Heart right ventricle (tissue), 16 donors: ENCODE results near the gene BRD3OS. TPM values are rescaled to one million over a fixed set of nuclear protein-coding genes. Genes with fewer than 3 reads are reported as not detected.

Experiments
- ATAC-seq, 8 donors: fragments of 200-7000 bp; cut with Tn5 transposase; one replicate each; pipeline ENCODE4 v1.9.1; 2020; ENCODE audit warnings: mild to moderate bottlenecking in 8 of 8, moderate library complexity in 8 of 8, moderate number of reproducible peaks in 1 of 8
- DNase-seq, 2 donors: peaks; one replicate each; pipeline ENCODE4 v3.0.0-alpha.2; 2020
- H3K27ac ChIP-seq, 10 donors: fragments of 200-600 bp; sonication (generic) in 2 of 10; one replicate each; pipeline versions ENCODE4 v1.5.0 to v1.8.0; 2020 to 2022; ENCODE audit warnings: mild to moderate bottlenecking in 3 of 10
- H3K27me3 ChIP-seq, 7 donors: fragments of 200-600 bp; one replicate each; pipeline ENCODE4 v1.8.0; 2021 to 2022; ENCODE audit warnings: mild to moderate bottlenecking in 2 of 7
- H3K36me3 ChIP-seq, 9 donors: fragments of 200-600 bp; sonication (generic) in 1 of 9; one replicate each; pipeline versions ENCODE4 v1.5.0 to v1.8.0; 2020 to 2022; ENCODE audit warnings: mild to moderate bottlenecking in 2 of 9
- H3K4me1 ChIP-seq, 9 donors: fragments of 200-600 bp; sonication (generic) in 1 of 9; one replicate each; pipeline versions ENCODE4 v1.5.0 to v1.8.0; 2020 to 2022; ENCODE audit warnings: mild to moderate bottlenecking in 4 of 9
- H3K4me3 ChIP-seq, 10 donors: fragments of 200-600 bp; sonication (generic) in 2 of 10; one replicate each; pipeline versions ENCODE4 v1.5.0 to v1.8.0; 2020 to 2022; ENCODE audit warnings: mild to moderate bottlenecking in 7 of 10, moderate library complexity in 2 of 10
- H3K9me3 ChIP-seq, 11 donors: fragments of 200-600 bp in 10 of 11; sonication (generic) in 2 of 11; one replicate each; pipeline versions ENCODE4 v1.5.0 to v1.8.0; 2013 to 2022; ENCODE audit warnings: mild to moderate bottlenecking in 2 of 11, control low read depth in 1 of 11, moderate library complexity in 1 of 11
- CTCF ChIP-seq, 9 donors: fragments of 200-600 bp; sonication (generic) in 2 of 9; IDR thresholded peaks; one replicate each; pipeline versions ENCODE4 v1.5.0 to v1.8.0; 2021 to 2022; ENCODE audit warnings: antibody characterized with exemption in 9 of 9, mild to moderate bottlenecking in 5 of 9, moderate library complexity in 1 of 9
- WGBS, 2 donors: extraction: QIAGEN DNeasy Blood & Tissue Kit; methylation state at CpG; one replicate each; pipeline ENCODE4 v1.1.7; 2013; ENCODE audit warnings: inconsistent platforms in 1 of 2; 5-methylcytosine and 5-hydroxymethylcytosine counted together
- intact Hi-C, 10 donors: fragments of 100-400 bp; cut with DNase I; formaldehyde crosslinking; loops; one replicate each; pipeline versions ENCODE4 v1.11.1 to v1.14.2; 2022
- polyA plus RNA-seq, 2 donors: library from polyadenylated mRNA; stranded (reverse); fragments of 200-250 nt; gene quantifications; one replicate each; pipeline ENCODE4 v1.2.3, GENCODE V29; 2013
- total RNA-seq, 10 donors: library from RNA; stranded (reverse); fragmentation: NEBNext Ultra II Directional in 3 of 10; extraction: Animal tissue kit (Norgen Biotek cat#: 25700) in 3 of 10; gene quantifications; one replicate each; pipeline versions ENCODE4 v1.2.1 to v1.2.4, GENCODE V29; 2021 to 2023
- donor health status: Arrhythmogenic right ventricular cardiomyopathy.
- donor health status: ischemic (EF 13 %, LVEDD 7.1; RV severe dilation, severe dysfunction).
- donor health status: healthy with polysubstance abuse.
- donor health status: DM: no; HTN: yes; CAD: no.
- donor health status: DM: no; HTN: no; CAD: no.
- donor health status: ischemic (EF 25% LVEDD 6.9; RV normal size, moderate dysfunction).
- donor health status: ischemic (EF 25% LVEDD 5.7; RV mildly dilated, moderate dysfunction).
- donor health status: healthy.
- donor health status: DM: yes; HTN: yes; CAD: no.
- donor health status: Ischemic cardiomyopathy.
- donor health status: ischemic (EF 35%, LVEDD 5.7; RV mildly dilated, moderate dysfunction).
- donor health status: nonischemic (EF 11% LVEDD 7.7; RV severe dilation, severe dysfunction).
- donor health status: DM: yes; HTN: yes; CAD: no.
- donor health status: PGD.
- donor health status: ischemic (EF 29% LVEDD 5.4; RV normal size, mild dysfunction).
- donor health status: nonischemic (EF 23%, LVEDD 6.1; RV moderate dilation, normal function).

The BRD3OS gene
- total and polyA plus RNA-seq, 12 donors, result 4.1 to 11.6 (median 7.0) TPM

- 82 to 84% methylated on average over 28 of the region's 28 CpGs for WGBS, 2 donors
- intact Hi-C loops, result no loop called here
- Histone ChIP-seq H3K27me3 (no peaks in the 10 kb centered on the region), H3K36me3 (peaks cover 0 to 51% (median 38%) of the 10 kb centered on the region in 9 donors), H3K4me1 (peaks cover 22 to 55% (median 45%) of the 10 kb centered on the region in 9 donors), H3K4me3 (no peak overlapping the region), H3K27ac (no peak overlapping the region), H3K9me3 (no peaks in the 10 kb centered on the region)
- DNase-seq, result no peak
- ATAC-seq, result no peak
- no peak for TF ChIP-seq CTCF (IDR thresholded peaks at IDR 0.05)
Measured at GRCh38 chr9:134053401-134053871, 28.2 kb downstream of the BRD3OS start.

DNA sequence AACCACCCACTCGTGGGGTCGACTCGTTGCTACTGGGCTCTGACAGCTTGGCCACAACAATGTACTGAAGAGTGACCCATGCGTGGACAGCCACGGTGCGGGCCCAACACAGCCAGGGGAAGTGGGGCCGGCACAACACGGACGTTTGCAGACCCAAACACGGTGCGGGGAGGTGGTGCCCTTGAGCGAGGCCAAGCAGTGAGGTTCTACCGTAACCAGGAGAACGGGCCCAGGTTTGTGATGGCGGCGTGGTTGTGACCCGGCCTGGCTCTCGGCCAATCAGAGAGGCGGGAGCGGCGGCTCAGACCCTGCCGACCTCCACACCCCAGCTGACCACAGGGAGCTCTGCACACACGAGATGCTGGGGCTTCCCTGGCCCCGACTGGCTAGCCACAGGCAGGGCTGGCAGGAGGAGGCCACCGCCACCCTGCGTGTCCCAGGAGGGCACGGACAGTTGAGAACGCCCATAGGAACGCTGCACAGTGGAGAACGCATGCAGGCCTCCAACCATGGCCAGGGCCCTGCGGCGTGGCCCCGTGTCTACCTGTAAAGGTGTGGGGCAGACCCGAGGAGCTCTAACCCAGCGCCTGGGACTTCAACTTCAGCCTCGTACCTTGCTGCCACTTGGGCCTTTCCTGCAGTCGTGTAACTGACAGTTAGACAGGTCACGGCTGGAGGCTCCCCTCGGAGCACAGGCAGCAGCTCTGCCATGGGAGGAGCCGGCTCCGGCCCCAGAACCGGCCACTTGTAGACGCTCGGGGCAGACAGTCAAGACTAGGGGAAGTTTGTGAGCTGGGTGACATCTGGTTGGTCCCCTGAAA is 28.9 kb downstream of the BRD3OS start:
- H3K36me3 ChIP-seq, result peaks cover 0 to 44% (median 35%) of the 10 kb centered on the region in 9 donors
- H3K4me1 ChIP-seq, result peaks cover 30 to 55% (median 46%) of the 10 kb centered on the region in 9 donors
- intact Hi-C loops, result no loop called here
- no peak overlapping the region for H3K27ac ChIP-seq
- no peaks in the 10 kb centered on the region for H3K9me3 ChIP-seq
- H3K27me3 ChIP-seq, result no peaks in the 10 kb centered on the region
- 87 to 89% methylated on average over 44 of the region's 44 CpGs for WGBS, 2 donors
- ATAC-seq, result no peak
- no peak overlapping the region for H3K4me3 ChIP-seq
- TF ChIP-seq CTCF (IDR thresholded peaks at IDR 0.05), result no peak
- DNase-seq, result no peak

DNA sequence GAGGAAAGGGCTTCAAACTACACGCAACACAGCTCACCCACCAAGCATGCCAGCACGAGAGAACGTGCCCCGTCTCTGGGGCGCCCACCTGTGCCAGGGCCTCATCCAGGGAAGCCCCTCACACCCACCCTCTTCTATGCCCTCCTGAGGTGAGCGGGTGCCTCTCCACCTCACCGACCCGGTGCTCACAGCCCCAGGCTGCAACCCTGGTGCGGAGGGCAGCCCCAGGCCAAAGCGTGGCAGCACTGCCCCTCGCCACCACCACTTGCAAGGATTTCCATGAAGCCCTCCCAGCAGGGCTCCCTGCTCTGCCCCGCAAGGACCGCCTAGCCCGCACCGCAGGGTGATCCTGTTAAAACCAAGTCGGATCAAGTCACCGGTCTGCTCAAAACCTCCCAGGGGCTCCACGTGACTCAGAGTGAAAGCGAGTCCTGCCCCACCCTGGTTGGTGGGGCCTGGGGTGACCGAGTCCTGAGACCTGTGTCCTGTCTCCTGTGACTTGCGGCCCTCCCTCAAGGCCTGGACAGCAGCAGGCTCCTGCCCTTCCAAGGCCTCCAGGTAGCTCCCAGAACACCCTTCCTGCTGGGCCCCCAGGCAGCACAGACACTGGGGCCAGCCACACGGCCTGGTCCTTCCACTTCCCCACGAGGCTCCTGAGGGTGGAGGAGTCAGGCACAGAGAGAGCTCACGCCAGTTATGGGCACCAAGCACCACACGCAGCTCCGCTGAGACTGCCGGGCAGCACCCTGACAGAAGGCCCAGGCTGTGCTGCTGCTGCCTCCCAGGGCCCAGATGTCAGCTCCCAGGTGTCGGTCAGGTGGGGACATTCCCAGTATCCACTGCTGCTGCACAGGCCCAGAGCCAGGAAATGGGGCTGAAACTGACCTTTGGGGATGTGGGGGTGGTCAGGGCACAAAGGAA is 29.9 kb downstream of the BRD3OS start:
- Histone ChIP-seq H3K4me1 (peaks cover 29 to 57% (median 41%) of the 10 kb centered on the region in 9 donors), H3K36me3 (peaks cover 0 to 34% (median 25%) of the 10 kb centered on the region in 9 donors), H3K4me3 (no peak overlapping the region), H3K9me3 (no peaks in the 10 kb centered on the region), H3K27ac (peak overlapping the region in 5 of 10 donors; percentile 4 to 28 (median 19)), H3K27me3 (no peaks in the 10 kb centered on the region)
- ATAC-seq (peak in 3 of 8 donors; percentile 1 to 10 (median 2)), DNase-seq (no peak)
- WGBS, 2 donors, result 84% methylated on average over 28 of the region's 28 CpGs
- TF ChIP-seq CTCF (IDR thresholded peaks at IDR 0.05), result no peak
- intact Hi-C loops, result no loop called here

DNA sequence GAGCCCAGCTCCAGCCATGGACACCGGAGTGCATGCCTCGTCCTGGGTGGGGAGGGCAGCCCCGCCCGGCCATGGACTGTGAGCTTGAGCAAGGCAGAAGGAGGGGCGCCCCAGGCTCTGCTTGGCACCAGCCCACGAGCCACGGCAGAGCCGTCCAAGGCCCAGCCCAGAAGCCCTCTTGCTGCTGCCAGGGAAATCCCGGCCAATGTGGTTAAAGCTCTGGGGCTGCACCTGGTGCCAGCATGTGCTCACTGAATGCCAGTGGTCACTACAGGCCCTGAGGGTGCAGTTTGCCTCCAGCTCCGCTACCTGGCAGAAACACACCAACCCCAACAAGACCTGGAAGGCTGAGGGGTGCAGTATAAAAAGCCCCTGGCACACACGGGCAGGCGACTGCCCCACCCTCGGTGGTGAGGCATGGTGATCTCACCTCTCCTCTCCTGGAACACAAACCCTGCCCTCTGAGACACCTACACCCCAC is 30.7 kb downstream of the BRD3OS start:
- Histone ChIP-seq H3K4me3 (peak overlapping the region in 1 of 10 donors; percentile 4), H3K36me3 (peaks cover 0 to 25% (median 17%) of the 10 kb centered on the region in 9 donors)
- 15 to 20% methylated on average over 13 of the region's 13 CpGs for WGBS, 2 donors

More for the DNA sequence above, 30.7 kb downstream of the BRD3OS start:
- Histone ChIP-seq H3K9me3 (no peaks in the 10 kb centered on the region), H3K27me3 (no peaks in the 10 kb centered on the region), H3K4me1 (peaks cover 29 to 61% (median 48%) of the 10 kb centered on the region in 9 donors), H3K27ac (peak overlapping the region in 7 of 10 donors; percentile 4 to 40 (median 22))
- intact Hi-C loops, result no loop called here
- peak; percentile 83 to 93 (median 87) for ATAC-seq
- TF ChIP-seq CTCF (IDR thresholded peaks at IDR 0.05), result no peak
- peak; percentile 68 to 81 for DNase-seq
